GM12865 (cell line): ENCODE data around the gene CDH22.

Source experiments
- DNase-seq: peaks from one replicate; pipeline ENCODE4 v3.0.0; 2010; ENCODE audit warnings: low read depth
- H3K4me3 ChIP-seq: 2 replicates; pipeline ENCODE4 v1.5.1; 2011; ENCODE audit warnings: mild to moderate bottlenecking, low read depth, low read length, control low read depth
- TF ChIP-seq, protein P1 (sequence below): IDR thresholded peaks from 2 replicates; pipeline ENCODE4 v1.5.1; 2011; ENCODE audit warnings: low read length, control low read depth, low read depth, inconsistent platforms; ENCODE audit not compliant: insufficient read depth; ENCODE audit errors: missing control alignments

The CDH22 gene

DNA sequence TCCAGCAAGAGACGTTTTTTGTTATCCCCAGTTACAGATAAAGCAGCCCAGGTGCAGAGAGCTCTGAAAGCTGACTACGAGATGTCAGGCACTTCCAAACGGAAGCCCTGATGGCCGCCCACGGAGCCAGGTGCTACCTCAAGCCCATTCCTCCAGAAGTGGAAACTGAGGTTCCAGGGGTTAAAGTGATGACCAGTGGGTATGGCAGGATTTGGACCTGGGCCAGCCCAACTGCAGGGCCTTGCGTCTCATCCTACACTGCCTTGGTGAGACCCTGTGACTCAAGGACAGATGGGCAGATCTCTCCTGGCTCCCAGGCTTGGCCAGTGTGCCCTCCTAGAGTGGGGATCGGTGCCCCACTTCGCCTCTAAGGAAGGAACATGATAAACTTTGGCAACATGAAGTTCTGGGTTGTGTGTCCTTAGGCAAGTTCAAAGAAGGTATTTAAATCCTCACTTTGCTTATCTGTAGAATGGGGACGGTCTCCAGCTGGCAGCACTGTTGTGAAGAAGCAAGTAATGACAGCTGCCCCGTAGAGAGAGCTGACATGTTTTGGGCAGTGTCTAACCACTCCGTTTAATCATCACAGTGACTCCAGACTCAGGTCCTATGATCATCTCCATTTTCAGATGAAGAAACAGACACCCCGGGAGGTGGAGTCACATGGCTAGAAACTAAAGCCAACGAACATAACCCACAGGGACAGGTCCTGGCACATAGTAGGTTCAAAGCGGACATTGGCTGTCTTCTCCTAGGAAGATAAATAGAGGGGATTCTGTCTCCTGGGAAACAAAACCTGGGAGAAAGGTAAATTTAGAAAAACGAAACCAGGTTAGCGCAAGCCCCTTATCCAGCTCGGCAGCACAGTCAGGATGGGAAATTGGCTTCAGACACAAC, 34.4 kb upstream of the CDH22 start:
- H3K4me3 ChIP-seq = no peak overlapping the region
- DNase-seq = no peak
- TF ChIP-seq, protein P1, sequence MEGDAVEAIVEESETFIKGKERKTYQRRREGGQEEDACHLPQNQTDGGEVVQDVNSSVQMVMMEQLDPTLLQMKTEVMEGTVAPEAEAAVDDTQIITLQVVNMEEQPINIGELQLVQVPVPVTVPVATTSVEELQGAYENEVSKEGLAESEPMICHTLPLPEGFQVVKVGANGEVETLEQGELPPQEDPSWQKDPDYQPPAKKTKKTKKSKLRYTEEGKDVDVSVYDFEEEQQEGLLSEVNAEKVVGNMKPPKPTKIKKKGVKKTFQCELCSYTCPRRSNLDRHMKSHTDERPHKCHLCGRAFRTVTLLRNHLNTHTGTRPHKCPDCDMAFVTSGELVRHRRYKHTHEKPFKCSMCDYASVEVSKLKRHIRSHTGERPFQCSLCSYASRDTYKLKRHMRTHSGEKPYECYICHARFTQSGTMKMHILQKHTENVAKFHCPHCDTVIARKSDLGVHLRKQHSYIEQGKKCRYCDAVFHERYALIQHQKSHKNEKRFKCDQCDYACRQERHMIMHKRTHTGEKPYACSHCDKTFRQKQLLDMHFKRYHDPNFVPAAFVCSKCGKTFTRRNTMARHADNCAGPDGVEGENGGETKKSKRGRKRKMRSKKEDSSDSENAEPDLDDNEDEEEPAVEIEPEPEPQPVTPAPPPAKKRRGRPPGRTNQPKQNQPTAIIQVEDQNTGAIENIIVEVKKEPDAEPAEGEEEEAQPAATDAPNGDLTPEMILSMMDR = no peak

DNA sequence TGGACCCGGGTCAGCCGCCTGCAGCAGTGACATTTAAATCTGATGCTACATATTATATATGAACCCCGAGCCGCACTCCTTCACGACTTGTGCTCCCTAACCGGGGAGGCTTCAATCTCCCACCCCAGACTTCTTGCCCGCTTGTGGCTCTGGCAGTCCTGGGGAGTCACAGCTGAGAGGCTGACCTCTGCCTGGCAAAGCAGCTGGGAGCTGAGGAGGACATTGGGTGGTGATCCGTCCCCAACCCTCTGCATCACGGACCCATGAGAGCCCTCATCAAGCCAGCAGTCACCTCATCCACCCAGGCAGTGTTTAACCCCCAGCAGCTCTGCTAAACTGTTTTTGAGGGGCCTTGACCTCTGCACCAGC, 33.7 kb upstream of the CDH22 start:
- TF ChIP-seq, protein P1 = no peak
- no peak overlapping the region for H3K4me3 ChIP-seq
- no peak for DNase-seq

DNA sequence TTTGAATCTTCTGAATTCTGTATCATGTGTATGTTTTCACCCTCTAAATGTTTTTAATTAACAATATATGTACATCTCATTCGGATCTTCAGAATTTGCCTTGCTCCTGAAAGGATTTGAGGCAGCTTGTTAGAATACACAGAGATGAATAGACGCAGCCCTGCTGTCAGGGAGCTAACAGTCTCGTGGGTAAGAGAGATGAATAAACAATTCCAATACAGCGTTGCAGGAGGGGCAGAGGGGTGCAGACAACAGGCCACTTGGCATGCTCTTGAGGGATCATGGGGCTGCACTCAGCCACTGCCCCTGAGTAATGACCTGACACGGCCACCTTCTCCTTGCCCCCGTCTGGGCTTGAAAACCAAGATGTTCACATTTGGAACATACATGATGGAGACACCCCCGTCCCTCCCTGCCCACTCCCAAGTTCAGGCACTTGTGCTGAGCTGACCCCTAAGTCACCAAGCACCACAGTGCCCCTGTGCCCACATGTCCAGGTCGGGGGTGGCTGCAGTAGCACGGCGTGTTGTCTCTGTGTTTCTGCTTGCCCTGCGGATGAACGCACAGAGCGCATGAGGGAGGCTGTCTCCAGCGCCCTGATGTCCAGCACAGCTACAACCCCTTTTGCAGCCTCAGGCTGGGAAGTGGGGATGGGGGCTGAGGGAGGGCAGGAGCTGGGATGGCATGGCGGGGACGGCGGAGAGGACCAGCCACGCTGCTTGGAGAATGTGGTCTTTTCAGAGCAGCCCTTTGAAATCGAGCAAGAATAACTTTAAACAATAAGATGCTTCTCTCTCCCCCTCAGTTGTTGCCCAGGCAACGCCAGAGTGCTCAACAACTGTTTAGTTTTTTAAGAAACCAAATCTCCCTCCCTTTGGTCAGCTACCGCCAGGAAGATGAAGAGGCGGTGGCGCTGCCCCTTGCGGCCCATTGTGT, 33.0 kb upstream of the CDH22 start:
- DNase-seq = no peak
- TF ChIP-seq, protein P1 = no peak
- H3K4me3 ChIP-seq = no peak overlapping the region

DNA sequence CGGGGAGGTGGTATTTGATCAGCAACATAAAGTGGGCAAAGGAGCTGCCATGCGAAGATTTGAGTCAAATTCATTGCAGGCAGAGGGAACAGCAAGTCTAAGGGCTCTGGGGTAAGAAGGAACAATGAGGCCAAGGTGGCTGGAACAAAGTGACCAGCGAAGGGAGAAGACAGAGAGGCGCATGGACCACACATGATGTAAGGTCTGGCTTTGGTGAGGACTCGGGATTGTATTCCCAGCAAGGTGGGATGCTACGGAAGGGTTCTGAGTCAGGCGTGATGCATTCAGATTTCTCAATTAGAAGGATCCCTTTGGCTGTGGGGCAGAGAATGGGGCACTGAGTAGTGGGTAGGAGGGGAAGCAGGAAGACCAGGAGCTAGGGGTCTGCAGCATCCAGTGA, 30.7 kb upstream of the CDH22 start:
- H3K4me3 ChIP-seq = no peak overlapping the region
- TF ChIP-seq, protein P1 = no peak
- DNase-seq = no peak

DNA sequence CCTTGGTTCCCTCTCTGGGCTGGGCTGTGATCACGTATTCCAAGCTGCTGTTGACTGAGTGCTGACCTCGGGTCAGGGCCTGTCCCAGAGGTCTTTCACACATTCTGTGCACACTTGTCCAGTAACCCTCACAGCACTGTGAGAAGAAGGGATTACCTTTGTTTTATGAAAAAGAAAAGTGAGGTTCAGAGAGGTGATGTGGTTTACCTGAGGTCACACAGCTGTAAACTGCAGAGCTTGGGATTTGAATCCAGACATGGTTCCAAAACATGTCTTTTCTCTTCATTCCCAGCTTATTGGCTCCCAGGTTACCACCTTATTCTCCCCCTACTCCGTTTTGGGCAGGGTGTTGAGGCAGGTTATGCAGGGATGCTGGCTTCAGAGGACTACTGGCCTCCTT, 28.4 kb upstream of the CDH22 start:
- no peak overlapping the region for H3K4me3 ChIP-seq
- TF ChIP-seq, protein P1 = no peak

DNA sequence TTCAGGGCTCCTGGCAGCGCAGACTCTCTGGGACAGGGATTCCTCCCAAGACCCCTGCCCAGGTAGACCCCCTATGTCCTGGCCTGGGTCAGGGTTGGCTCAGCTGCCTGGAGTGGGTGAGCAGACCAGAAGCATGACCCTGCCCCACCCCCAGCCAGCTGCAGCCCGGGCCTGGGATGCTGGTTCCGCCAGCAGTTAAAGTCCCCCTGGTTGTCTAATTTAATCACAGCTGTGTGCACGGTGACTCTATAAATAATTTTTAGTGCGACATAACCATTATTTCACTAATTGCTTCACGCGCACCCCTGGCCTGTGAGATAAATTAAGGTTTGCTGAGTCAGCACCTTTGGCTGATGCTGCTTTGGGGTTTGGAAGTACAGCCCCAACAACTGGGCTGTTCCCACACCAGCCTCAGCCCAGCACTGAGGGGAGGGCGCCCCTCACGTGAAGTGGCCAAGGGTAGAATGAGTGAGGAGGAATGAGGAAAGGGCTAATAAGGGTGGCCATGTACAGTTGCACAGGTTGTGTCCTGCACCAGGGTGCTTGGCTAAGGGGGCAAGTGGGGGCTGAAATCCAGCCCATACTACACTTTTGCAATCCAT, 26.1 kb upstream of the CDH22 start:
- no peak for DNase-seq
- TF ChIP-seq, protein P1 = no peak
- no peak overlapping the region for H3K4me3 ChIP-seq

More for the DNA sequence above, 28.4 kb upstream of the CDH22 start:
- no peak for DNase-seq
